ENCODE results near the gene KRTAP25-1. TPM values are rescaled to one million over a fixed set of nuclear protein-coding genes. Genes with fewer than 3 reads are reported as not detected.

The KRTAP25-1 gene
- total RNA-seq, 1 experiment from 2014 or later: not detected

DNA sequence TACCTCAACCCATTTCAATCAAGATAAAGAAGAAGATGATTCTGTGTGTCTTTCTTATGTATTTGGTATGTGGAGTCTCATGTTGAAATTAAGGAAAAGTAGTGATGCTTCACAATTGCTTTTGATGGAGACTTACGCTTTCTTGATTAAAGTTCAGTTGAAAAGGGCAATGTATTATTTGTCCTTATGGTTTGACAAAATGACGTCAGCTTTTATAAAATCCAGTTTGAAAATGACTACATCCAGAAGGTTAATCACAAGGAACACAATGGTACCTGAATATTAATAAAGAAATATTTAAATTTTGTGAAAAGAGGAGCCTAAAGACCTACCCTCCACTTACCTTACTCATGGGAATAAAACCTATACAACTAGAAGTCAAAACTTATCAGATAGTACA, 26.4 kb upstream of the KRTAP25-1 start:
- no peak overlapping the region for H4K8ac ChIP-seq (replicated peaks; ENCODE audit: insufficient read length, low read depth, low read length)
- H2BK5ac ChIP-seq (ENCODE audit: insufficient read length, low read length): no peak overlapping the region
- no peak overlapping the region for H2AFZ ChIP-seq (ENCODE audit: low read length)
- H4K5ac ChIP-seq (ENCODE audit: insufficient read length, low read depth, low read length): no peak overlapping the region
- no peak overlapping the region for H3K4ac ChIP-seq (ENCODE audit: low read depth, low read length)
- H3K79me2 ChIP-seq (ENCODE audit: insufficient read depth, low read length): no peaks in the 10 kb centered on the region
- H3K4me2 ChIP-seq (ENCODE audit: insufficient read depth, insufficient read length, low read length): no peak overlapping the region
- no peaks in the 10 kb centered on the region for H3K79me1 ChIP-seq (ENCODE audit: insufficient read depth, low read depth, low read length, poor library complexity, severe bottlenecking)
- no peaks in the 10 kb centered on the region for H3K9me3 ChIP-seq (ENCODE audit: control insufficient read depth, low read depth, low read length)
- TF ChIP-seq, protein P1, sequence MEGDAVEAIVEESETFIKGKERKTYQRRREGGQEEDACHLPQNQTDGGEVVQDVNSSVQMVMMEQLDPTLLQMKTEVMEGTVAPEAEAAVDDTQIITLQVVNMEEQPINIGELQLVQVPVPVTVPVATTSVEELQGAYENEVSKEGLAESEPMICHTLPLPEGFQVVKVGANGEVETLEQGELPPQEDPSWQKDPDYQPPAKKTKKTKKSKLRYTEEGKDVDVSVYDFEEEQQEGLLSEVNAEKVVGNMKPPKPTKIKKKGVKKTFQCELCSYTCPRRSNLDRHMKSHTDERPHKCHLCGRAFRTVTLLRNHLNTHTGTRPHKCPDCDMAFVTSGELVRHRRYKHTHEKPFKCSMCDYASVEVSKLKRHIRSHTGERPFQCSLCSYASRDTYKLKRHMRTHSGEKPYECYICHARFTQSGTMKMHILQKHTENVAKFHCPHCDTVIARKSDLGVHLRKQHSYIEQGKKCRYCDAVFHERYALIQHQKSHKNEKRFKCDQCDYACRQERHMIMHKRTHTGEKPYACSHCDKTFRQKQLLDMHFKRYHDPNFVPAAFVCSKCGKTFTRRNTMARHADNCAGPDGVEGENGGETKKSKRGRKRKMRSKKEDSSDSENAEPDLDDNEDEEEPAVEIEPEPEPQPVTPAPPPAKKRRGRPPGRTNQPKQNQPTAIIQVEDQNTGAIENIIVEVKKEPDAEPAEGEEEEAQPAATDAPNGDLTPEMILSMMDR (conservative IDR thresholded peaks at IDR 0.05): no peak
- H3K9ac ChIP-seq (ENCODE audit: extremely low read depth, insufficient read length, low read length): no peak overlapping the region
- H2BK12ac ChIP-seq (ENCODE audit: insufficient read length, low read depth, low read length): no peak overlapping the region
- Mint-ChIP-seq H3K36me3 (ENCODE audit: insufficient read depth in 1 of 3, low read depth in 3 of 3) (no peaks in the 10 kb centered on the region), H3K4me1 (no peaks in the 10 kb centered on the region), H3K27ac (no peak overlapping the region), H3K27me3 (ENCODE audit: low read depth) (peaks cover 3% of the 10 kb centered on the region; the same call in 1 of the 2 replicates), H3K9me3 (no peaks in the 10 kb centered on the region), H3K4me3 (no peak overlapping the region)
- no peak overlapping the region for H4K91ac ChIP-seq (ENCODE audit: insufficient read length, low read depth, low read length)
- no peak overlapping the region for H2BK120ac ChIP-seq (ENCODE audit: low read depth, low read length, poor library complexity, severe bottlenecking)
- H3K23ac ChIP-seq (ENCODE audit: insufficient read length, low read depth, low read length): no peak overlapping the region
- no peak overlapping the region for H3T11ph ChIP-seq (ENCODE audit: low read length)
- no peaks in the 10 kb centered on the region for H3K23me2 ChIP-seq (ENCODE audit: insufficient read length, low read depth, low read length, poor library complexity, severe bottlenecking)
- no peak overlapping the region for H3K14ac ChIP-seq (ENCODE audit: insufficient read depth, low read length)
- H3K27me3 ChIP-seq (ENCODE audit: insufficient read depth, low read length): no peaks in the 10 kb centered on the region
- DNase-seq: no peak
- no peaks in the 10 kb centered on the region for H4K20me1 ChIP-seq (ENCODE audit: control insufficient read depth, insufficient read depth, insufficient read length)
- no peak overlapping the region for H3K27ac ChIP-seq (ENCODE audit: insufficient read length, low read depth, low read length)
- H3K4me1 ChIP-seq (ENCODE audit: insufficient read depth, low read length): no peaks in the 10 kb centered on the region
- no peak overlapping the region for H2BK15ac ChIP-seq (ENCODE audit: low read depth, low read length)
- no peak overlapping the region for H3K56ac ChIP-seq (ENCODE audit: insufficient read length, low read depth, low read length)
- no peak overlapping the region for H2AK5ac ChIP-seq (ENCODE audit: insufficient read length, low read length)
- H2BK20ac ChIP-seq (ENCODE audit: low read depth, low read length, poor library complexity, severe bottlenecking): no peak overlapping the region
- H3K18ac ChIP-seq (ENCODE audit: insufficient read length, low read depth, low read length): no peak overlapping the region
- WGBS (ENCODE audit: extremely low coverage, insufficient read length, low lambda C conversion rate): no CpG with 5 or more reads among the region's 2 CpGs

Data from H9 (cell line).